ENCODE measurements around the gene TMTC1. TPM values are rescaled to one million over a fixed set of nuclear protein-coding genes. Genes with fewer than 3 reads are reported as not detected.

The TMTC1 gene
- total RNA-seq, 1 donor from 2014 or later = 24.8 TPM

DNA sequence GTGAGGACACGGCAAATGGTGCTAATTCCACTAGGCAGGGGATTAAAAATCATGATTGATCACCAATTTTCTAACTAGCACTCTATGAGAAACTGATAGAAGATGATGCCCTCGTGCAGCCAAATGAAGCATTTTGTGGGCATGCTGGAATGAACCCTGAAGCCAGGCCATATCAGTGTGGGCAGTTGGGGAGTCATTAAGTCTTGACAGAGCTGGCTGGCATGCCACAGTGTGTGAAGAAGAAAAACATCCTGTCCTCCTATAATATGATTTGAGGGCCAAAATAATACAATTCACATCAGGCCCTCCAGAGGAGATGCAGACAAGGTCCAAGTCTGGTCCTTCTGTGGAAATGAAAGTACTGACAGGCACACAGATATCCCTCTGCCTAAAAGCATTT, 107.1 kb downstream of the TMTC1 start:
- H3K4me1 ChIP-seq = no peaks in the 10 kb centered on the region
- TF ChIP-seq, protein P1, sequence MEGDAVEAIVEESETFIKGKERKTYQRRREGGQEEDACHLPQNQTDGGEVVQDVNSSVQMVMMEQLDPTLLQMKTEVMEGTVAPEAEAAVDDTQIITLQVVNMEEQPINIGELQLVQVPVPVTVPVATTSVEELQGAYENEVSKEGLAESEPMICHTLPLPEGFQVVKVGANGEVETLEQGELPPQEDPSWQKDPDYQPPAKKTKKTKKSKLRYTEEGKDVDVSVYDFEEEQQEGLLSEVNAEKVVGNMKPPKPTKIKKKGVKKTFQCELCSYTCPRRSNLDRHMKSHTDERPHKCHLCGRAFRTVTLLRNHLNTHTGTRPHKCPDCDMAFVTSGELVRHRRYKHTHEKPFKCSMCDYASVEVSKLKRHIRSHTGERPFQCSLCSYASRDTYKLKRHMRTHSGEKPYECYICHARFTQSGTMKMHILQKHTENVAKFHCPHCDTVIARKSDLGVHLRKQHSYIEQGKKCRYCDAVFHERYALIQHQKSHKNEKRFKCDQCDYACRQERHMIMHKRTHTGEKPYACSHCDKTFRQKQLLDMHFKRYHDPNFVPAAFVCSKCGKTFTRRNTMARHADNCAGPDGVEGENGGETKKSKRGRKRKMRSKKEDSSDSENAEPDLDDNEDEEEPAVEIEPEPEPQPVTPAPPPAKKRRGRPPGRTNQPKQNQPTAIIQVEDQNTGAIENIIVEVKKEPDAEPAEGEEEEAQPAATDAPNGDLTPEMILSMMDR (IDR thresholded peaks at IDR 0.05) = no peak
- H3K4me3 ChIP-seq = no peak overlapping the region
- no peaks in the 10 kb centered on the region for H3K27me3 ChIP-seq (ENCODE audit: low read depth)
- DNase-seq (no peak), ATAC-seq (no peak)
- intact Hi-C loops (cut with DNase I) = no loop called here
- no peaks in the 10 kb centered on the region for H3K36me3 ChIP-seq
- H3K27ac ChIP-seq = no peak overlapping the region
- no peaks in the 10 kb centered on the region for H3K9me3 ChIP-seq

DNA sequence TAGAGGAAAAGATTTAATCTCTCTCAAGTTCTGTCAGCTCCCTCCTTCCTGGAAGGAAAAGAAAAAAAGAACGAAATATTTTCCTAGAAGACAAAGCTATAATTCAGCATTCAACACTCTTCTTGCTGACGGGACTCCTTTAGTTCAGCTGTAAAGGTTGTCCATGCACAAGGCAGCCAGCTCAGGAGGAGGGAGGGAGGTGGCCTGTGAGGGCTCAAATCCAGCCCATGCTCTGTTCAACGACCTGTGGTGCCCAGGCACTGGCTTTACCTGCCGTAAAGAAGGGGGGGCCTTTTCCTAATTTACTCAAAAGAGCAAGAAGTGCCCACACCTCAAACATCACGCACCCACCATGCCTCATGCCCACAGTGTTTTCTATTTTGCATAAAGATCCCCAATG, 109.3 kb downstream of the TMTC1 start:
- DNase-seq = no peak
- Histone ChIP-seq H3K4me3 (no peak overlapping the region), H3K27me3 (ENCODE audit: low read depth) (no peaks in the 10 kb centered on the region), H3K36me3 (no peaks in the 10 kb centered on the region), H3K4me1 (no peaks in the 10 kb centered on the region), H3K27ac (no peak overlapping the region), H3K9me3 (no peaks in the 10 kb centered on the region)
- TF ChIP-seq, protein P1 (IDR thresholded peaks at IDR 0.05) = no peak
- intact Hi-C loops (cut with DNase I) = no loop called here
- ATAC-seq = no peak

DNA sequence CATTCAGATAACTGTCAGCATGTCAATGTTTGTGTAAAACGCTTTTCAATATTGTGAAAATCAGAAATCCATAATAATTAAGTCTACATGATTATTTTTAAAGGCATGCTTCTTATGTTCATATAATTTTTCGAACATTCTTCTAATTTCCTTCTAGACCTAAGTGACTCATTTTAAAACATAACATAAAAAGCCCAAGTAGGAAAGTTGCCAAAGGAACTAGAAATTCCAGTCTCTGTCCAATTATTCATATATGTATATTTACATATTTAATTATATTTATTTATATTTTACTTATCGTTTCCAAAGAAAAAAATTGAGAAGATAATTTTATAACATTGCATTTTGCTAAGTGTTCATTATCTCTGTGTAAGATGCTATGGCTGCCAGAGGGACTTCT, 110.4 kb downstream of the TMTC1 start:
- no peaks in the 10 kb centered on the region for H3K27me3 ChIP-seq (ENCODE audit: low read depth)
- ATAC-seq (no peak), DNase-seq (no peak)
- H3K4me3 ChIP-seq = no peak overlapping the region
- H3K4me1 ChIP-seq = no peaks in the 10 kb centered on the region
- no peaks in the 10 kb centered on the region for H3K36me3 ChIP-seq
- TF ChIP-seq, protein P1 (IDR thresholded peaks at IDR 0.05) = no peak
- intact Hi-C loops (cut with DNase I) = no loop called here
- H3K27ac ChIP-seq = no peak overlapping the region
- H3K9me3 ChIP-seq = no peaks in the 10 kb centered on the region

DNA sequence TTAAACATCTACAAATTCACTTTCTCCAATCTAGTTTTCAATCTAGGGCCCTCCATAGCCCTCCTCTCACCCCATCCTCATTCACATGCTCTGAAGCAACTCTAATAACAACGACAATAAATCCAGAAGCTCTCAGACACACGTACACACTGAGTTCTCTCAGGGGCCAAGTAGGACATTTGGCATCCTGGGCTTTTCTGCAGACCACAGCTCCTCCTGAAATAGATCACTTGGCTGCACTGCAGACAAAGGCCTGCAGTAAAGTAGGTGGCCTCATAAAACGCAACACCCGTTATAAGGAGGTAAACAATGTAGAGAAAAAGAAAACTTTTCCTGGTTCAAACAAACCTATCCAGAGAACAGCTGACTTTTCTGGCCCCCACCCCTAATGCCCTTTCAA, 111.2 kb downstream of the TMTC1 start:
- no peaks in the 10 kb centered on the region for H3K4me1 ChIP-seq
- TF ChIP-seq, protein P1 (IDR thresholded peaks at IDR 0.05) = no peak
- intact Hi-C loops (cut with DNase I) = no loop called here
- H3K36me3 ChIP-seq = no peaks in the 10 kb centered on the region
- no peaks in the 10 kb centered on the region for H3K9me3 ChIP-seq
- H3K27ac ChIP-seq = no peak overlapping the region
- DNase-seq (no peak), ATAC-seq (no peak)
- H3K4me3 ChIP-seq = no peak overlapping the region
- no peaks in the 10 kb centered on the region for H3K27me3 ChIP-seq (ENCODE audit: low read depth)

DNA sequence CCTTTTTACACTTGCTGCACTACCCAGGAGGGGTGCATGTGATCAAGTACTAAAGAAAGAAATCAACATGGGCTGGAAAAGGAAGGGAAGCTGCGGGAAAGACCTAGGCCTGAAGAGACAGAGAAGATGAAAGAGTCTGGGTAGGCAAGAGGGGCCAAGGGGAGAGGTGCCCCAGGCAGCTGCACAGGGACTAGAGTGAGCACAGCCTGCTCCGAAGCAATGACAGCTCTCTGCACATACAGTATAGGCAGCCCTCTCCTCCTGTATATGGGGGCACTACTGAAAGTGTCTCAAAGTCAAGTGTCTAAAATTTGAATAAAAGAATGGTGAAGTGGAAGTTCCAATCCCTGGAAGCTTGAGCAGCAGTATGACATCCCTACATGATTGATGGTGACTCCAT, 112.0 kb downstream of the TMTC1 start:
- ATAC-seq = no peak
- H3K4me3 ChIP-seq = no peak overlapping the region
- TF ChIP-seq, protein P1 (IDR thresholded peaks at IDR 0.05) = no peak
- no peaks in the 10 kb centered on the region for H3K27me3 ChIP-seq (ENCODE audit: low read depth)
- intact Hi-C loops (cut with DNase I) = no loop called here
- H3K4me1 ChIP-seq = no peaks in the 10 kb centered on the region
- DNase-seq = no peak
- H3K27ac ChIP-seq = no peak overlapping the region
- H3K9me3 ChIP-seq = no peaks in the 10 kb centered on the region
- no peaks in the 10 kb centered on the region for H3K36me3 ChIP-seq

DNA sequence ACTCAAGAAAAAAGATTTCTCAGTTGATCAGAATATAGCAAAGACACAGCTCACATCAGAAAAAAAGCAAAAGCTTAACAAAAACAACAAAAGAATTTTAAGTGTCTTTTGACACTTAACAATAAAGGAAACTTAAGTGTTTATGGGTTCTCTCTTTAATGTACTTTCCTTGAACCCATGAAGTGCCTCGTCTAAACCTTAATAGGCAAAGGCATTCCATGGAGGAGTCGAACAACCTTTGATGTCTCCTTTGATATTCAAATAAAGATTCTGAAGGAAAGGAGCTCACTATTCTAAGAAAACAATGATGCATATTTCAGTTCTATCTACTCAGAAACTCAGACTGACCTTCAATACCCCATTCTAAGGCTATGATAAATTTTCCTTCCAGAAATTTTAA, 116.7 kb downstream of the TMTC1 start:
- Histone ChIP-seq H3K27me3 (ENCODE audit: low read depth) (no peaks in the 10 kb centered on the region), H3K36me3 (no peaks in the 10 kb centered on the region), H3K4me1 (no peaks in the 10 kb centered on the region), H3K9me3 (no peaks in the 10 kb centered on the region), H3K27ac (no peak overlapping the region), H3K4me3 (no peak overlapping the region)
- TF ChIP-seq, protein P1 (IDR thresholded peaks at IDR 0.05) = no peak
- ATAC-seq (no peak), DNase-seq (no peak)
- intact Hi-C loops (cut with DNase I) = no loop called here

Data from lower lobe of right lung (tissue), 2 donors.